PC-9 (cell line): Measurements from ENCODE around the gene RBM33.

Source experiments
- EZH2 ChIP-seq: fragments of 200-600 bp; sonication (generic); IDR thresholded peaks from 2 replicates; pipeline ENCODE4 v1.8.0; 2017; ENCODE audit warnings: antibody characterized with exemption, low read depth
- TF ChIP-seq, protein P1 (sequence below): fragments of 200-600 bp; sonication (generic); conservative IDR thresholded peaks from 2 replicates; pipeline ENCODE4 v1.6.1; 2017; ENCODE audit warnings: mixed run types, antibody characterized with exemption, mild to moderate bottlenecking, moderate library complexity

DNA sequence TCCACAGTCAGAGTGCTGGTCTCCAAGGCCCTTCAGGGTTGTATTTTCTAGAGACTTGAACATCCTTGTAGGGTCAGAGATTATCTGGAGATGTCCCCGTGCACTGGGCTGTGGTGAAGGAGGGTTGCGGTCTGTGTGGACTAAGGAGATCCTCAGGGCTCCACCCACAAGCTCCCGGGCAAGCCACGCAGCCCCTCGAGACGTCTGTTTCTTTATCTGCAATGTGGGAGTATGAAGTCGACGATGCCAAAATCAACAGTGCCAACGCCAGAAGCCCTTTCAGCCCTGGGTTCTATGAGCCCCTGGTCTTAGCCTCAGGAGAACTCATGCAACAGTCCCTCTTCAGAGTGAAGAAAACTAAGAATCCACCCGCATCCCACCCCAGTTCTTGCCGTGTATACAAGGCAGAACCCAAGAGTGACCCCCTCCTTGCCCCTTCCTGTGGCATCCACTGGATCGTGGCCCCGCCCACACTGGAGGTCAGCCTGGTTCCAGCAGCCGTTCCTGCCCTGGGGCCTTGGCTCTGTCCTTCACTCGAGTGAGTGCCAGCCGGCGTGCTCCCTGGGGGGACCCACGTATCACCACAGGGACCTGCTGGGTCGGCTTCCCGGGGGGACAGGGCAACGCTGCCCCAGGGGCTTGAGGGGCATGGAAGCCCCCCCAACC lies 173.8 kb downstream of the RBM33 start:
- TF ChIP-seq, protein P1, sequence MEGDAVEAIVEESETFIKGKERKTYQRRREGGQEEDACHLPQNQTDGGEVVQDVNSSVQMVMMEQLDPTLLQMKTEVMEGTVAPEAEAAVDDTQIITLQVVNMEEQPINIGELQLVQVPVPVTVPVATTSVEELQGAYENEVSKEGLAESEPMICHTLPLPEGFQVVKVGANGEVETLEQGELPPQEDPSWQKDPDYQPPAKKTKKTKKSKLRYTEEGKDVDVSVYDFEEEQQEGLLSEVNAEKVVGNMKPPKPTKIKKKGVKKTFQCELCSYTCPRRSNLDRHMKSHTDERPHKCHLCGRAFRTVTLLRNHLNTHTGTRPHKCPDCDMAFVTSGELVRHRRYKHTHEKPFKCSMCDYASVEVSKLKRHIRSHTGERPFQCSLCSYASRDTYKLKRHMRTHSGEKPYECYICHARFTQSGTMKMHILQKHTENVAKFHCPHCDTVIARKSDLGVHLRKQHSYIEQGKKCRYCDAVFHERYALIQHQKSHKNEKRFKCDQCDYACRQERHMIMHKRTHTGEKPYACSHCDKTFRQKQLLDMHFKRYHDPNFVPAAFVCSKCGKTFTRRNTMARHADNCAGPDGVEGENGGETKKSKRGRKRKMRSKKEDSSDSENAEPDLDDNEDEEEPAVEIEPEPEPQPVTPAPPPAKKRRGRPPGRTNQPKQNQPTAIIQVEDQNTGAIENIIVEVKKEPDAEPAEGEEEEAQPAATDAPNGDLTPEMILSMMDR: no peak
- TF ChIP-seq EZH2: no peak
